Frontal cortex (tissue), 4 donors: Measurements from ENCODE around the gene POTEJ. TPM values are rescaled to one million over a fixed set of nuclear protein-coding genes. Genes with fewer than 3 reads are reported as not detected.
"Not testable (repeated sequence)": the region's sequence is repeated elsewhere in the genome, so short reads cannot be mapped to it uniquely, and the experiment has no call there.

Experiments used
- DNase-seq, 2 donors: peaks; one replicate each; pipeline ENCODE4 v3.0.0; 2012; ENCODE audit warnings: low spot score in 2 of 2
- FAIRE-seq: peaks from 2 replicates; lab custom pipeline; 2012; peaks lifted over from hg19 to GRCh38; lab: Jason Lieb, UNC
- total RNA-seq: library from RNA; depleted of rRNA; stranded (reverse); fragments of >200 nt; gene quantifications from one replicate; pipeline ENCODE4 v1.2.3, GENCODE V29; 2014
- donor health status: control.
- donor health status: control.
- donor health status: control.

Gene POTEJ
- total RNA-seq: not detected

- not testable (repeated sequence) for DNase-seq, FAIRE-seq
Measured at GRCh38 chr2:130611140-130611539, at the start of gene POTEJ. Gene POTEJ, plus strand, starts transcription at chr2:130611440. Its CDS starts 93 bp downstream, at chr2:130611533.

DNA sequence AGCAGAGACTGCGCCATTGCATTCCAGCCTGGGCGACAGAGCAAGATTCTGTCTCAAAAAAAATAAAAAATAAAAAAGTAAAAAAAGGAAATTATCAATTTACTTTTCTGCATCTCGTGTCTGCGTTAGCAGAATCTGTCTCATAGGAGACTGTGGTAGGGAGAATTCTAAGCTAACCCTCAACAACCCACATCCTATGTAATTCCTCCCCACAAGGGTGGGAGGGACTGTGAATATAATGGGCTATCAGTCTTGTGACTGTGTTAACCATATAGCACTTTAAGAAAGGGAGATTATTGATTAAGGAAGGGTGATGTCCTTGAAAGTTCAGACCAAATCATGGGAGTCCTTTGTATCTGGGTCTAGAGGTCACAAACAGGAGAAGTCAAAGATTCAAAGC lies 45.1 kb upstream of the POTEJ start:
- not testable (repeated sequence) for FAIRE-seq, DNase-seq

- DNase-seq, FAIRE-seq: not testable (repeated sequence)
Measured at GRCh38 chr2:130571929-130572328, 39.3 kb upstream of the POTEJ start.

DNA sequence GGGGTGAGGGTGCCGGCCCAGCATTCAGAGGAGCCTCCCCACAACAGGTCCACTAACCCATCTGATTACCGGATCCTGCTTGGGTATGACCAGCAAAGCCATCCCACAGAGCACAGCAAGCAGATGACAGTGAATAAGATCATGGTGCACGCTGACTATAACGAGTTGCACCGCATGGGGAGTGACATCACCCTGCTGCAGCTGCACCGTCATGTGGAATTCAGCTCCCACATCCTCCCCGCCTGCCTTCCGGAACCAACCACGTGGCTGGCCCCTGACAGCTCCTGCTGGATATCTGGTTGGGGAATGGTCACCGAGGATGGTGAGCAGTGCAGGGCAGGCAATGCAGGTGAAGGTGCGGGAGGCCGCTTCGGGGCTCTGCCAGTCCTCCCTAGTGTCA lies 37.0 kb upstream of the POTEJ start:
- DNase-seq, FAIRE-seq: not testable (repeated sequence)

GRCh38 chr2:130576209-130576784 lies 34.9 kb upstream of the POTEJ start:
- FAIRE-seq, DNase-seq: not testable (repeated sequence)

DNA sequence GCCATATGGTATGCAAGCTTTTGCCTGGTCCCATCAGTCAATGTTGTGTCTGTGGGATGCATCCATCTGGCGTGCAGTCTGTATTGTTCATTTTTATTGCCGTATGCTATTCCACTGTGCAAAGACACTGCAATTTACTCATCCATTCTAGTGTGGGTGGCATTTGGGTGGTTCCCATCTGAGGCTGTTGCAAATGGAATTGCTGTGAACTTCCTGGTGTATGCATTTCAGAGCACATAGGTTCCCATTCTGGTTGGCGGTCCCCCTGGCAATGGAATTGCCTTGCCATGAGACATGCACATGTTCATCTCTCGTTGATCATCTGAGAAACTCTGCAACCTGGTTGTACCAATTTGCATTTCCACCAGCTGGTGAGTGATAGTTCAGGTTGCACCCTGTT lies 33.7 kb upstream of the POTEJ start:
- not testable (repeated sequence) for FAIRE-seq

GRCh38 chr2:130579121-130579520 lies 32.1 kb upstream of the POTEJ start:
- not testable (repeated sequence) for FAIRE-seq, DNase-seq

More for the DNA sequence above, 33.7 kb upstream of the POTEJ start:
- DNase-seq: not testable (repeated sequence)

- not testable (repeated sequence) for DNase-seq, FAIRE-seq
Measured at GRCh38 chr2:130581491-130581890, 29.7 kb upstream of the POTEJ start.

- FAIRE-seq, DNase-seq: not testable (repeated sequence)
Measured at GRCh38 chr2:130582970-130583369, 28.3 kb upstream of the POTEJ start.

- not testable (repeated sequence) for FAIRE-seq, DNase-seq
Measured at GRCh38 chr2:130583582-130583981, 27.7 kb upstream of the POTEJ start.

DNA sequence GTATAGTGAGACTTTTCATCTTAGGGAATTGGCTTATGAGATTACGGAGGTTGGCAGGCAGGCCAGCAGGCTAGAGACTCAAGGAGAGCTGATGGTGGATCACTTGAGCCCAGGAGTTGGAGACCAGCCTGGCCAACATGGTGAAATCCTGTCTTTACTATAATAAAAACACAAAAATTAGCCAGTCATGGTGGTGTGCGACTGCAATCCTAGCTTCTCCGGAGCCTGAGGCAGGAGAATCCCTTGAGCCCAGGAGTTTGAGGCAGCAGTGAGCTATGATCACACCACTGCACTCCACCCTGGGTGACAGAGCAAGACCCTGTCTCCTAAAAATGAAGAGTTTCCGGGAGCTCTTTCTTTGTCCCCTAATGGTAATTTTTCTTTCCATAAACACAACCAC lies 26.5 kb upstream of the POTEJ start:
- FAIRE-seq, DNase-seq: not testable (repeated sequence)

GRCh38 chr2:130588688-130589458 lies 22.4 kb upstream of the POTEJ start:
- not testable (repeated sequence) for DNase-seq, FAIRE-seq

GRCh38 chr2:130590170-130590841 lies 20.9 kb upstream of the POTEJ start:
- FAIRE-seq, DNase-seq: not testable (repeated sequence)

DNA sequence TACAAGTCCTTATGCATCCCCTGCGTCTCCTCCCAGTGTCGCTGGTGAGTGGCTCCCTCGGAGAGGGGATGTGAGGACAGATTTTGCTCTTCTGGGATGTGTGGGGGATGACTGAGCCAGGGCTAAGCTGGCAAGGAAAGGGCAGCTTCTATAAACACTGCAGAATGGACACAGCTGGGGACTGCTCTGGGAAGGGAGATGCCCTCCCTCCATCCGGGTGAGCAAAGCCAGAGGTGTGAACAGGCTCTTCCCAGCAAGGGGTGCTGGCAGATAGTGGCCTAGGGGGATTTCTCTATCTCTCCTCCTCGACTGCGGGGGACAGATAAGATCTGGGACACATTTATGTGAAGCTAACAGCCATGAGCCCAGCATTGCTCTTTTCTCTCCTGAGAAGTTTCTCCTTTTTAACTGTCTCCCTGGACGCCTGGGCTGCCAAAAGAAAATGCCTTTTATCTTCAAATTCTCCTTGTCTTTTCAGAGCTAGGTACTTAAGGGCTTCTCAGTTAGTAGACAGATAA lies 20.3 kb upstream of the POTEJ start:
- DNase-seq, FAIRE-seq: not testable (repeated sequence)

DNA sequence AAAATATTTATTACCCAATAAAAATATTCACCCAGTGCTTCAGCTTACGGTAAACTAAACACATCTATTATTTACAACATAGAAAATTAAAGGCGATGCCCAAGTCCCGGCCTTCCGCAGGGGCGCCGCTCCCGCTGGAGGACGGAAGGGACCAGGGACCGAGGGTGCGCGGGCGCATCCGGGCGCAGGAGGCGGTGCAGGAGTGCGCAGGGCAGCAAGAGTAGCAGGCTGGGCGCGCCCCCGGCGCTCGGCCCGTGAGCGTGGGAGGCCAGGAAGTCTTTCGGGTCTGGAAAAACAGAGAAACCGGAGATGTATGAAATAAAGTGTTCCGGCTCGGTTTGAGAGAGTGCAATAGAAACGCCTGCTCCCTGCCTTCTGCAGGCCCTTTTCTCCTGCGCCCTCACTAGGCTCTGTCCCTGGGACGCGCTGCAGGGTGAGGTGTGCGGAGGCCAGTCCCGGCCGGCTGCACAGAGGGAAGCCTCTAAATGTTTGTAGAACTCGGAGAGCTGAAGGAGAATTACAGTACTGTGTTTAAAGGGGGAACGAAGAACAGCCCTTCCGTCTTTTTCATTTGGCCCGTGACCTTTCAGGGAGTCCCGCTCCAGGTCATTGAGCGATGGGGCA lies 18.3 kb upstream of the POTEJ start:
- FAIRE-seq, DNase-seq: not testable (repeated sequence)

GRCh38 chr2:130594011-130594410 lies 17.2 kb upstream of the POTEJ start:
- not testable (repeated sequence) for FAIRE-seq, DNase-seq

GRCh38 chr2:130596757-130597156 lies 14.5 kb upstream of the POTEJ start:
- not testable (repeated sequence) for FAIRE-seq, DNase-seq

- FAIRE-seq, DNase-seq: not testable (repeated sequence)
Measured at GRCh38 chr2:130597994-130598393, 13.2 kb upstream of the POTEJ start.

- not testable (repeated sequence) for FAIRE-seq, DNase-seq
Measured at GRCh38 chr2:130598463-130598862, 12.8 kb upstream of the POTEJ start.
